H9 (cell line): ENCODE results near the gene SNX21. TPM values are rescaled to one million over a fixed set of nuclear protein-coding genes. Genes with fewer than 3 reads are reported as not detected.

ENCODE experiments used
- DNase-seq: peaks from one replicate; pipeline ENCODE4 v3.0.0-alpha.2; 2017
- H2AFZ ChIP-seq: one replicate; pipeline ENCODE4 v1.6.1; 2013; ENCODE audit warnings: mild to moderate bottlenecking, low read length, control low read depth, moderate library complexity
- H2AK5ac ChIP-seq: 2 replicates; pipeline ENCODE4 v1.6.1; 2013; ENCODE audit warnings: low read length, control low read depth, mixed read lengths; ENCODE audit not compliant: insufficient read length
- H2BK120ac ChIP-seq: one replicate; pipeline ENCODE4 v1.6.1; 2013; ENCODE audit warnings: low read depth, mild to moderate bottlenecking, low read length, control low read depth, inconsistent platforms; ENCODE audit not compliant: poor library complexity, severe bottlenecking
- H2BK12ac ChIP-seq: 2 replicates; pipeline ENCODE4 v1.6.1; 2013; ENCODE audit warnings: low read length, control low read depth, mixed read lengths, low read depth; ENCODE audit not compliant: insufficient read length
- H2BK15ac ChIP-seq: 2 replicates; pipeline ENCODE4 v1.6.1; 2013; ENCODE audit warnings: low read depth, low read length, control low read depth
- H2BK20ac ChIP-seq: one replicate; pipeline ENCODE4 v1.6.1; 2013; ENCODE audit warnings: low read depth, mild to moderate bottlenecking, low read length, control low read depth, inconsistent platforms; ENCODE audit not compliant: poor library complexity, severe bottlenecking
- H2BK5ac ChIP-seq: 2 replicates; pipeline ENCODE4 v1.6.1; 2013; ENCODE audit warnings: low read length, control low read depth, mixed read lengths; ENCODE audit not compliant: insufficient read length
- H3K14ac ChIP-seq: 2 replicates; pipeline ENCODE4 v1.6.1; 2013; ENCODE audit warnings: low read length, control low read depth; ENCODE audit not compliant: insufficient read depth
- H3K18ac ChIP-seq: 2 replicates; pipeline ENCODE4 v1.6.1; 2013; ENCODE audit warnings: low read depth, mild to moderate bottlenecking, mixed read lengths, low read length, control low read depth; ENCODE audit not compliant: insufficient read length
- H3K23ac ChIP-seq: 2 replicates; pipeline ENCODE4 v1.6.1; 2013; ENCODE audit warnings: low read length, control low read depth, mixed read lengths, low read depth; ENCODE audit not compliant: insufficient read length
- H3K23me2 ChIP-seq: 2 replicates; pipeline ENCODE4 v1.6.1; 2013; ENCODE audit warnings: low read depth, mild to moderate bottlenecking, mixed read lengths, low read length, control low read depth; ENCODE audit not compliant: insufficient read length, poor library complexity, severe bottlenecking
- H3K27ac ChIP-seq: 2 replicates; pipeline ENCODE4 v1.5.1; 2013; ENCODE audit warnings: low read length, control low read depth, mixed read lengths, low read depth; ENCODE audit not compliant: insufficient read length
- H3K27me3 ChIP-seq: 2 replicates; pipeline ENCODE4 v1.6.1; 2013; ENCODE audit warnings: low read length, control low read depth, inconsistent platforms; ENCODE audit not compliant: insufficient read depth
- H3K4ac ChIP-seq: 2 replicates; pipeline ENCODE4 v1.6.1; 2013; ENCODE audit warnings: low read depth, mild to moderate bottlenecking, control low read depth, inconsistent platforms, low read length, moderate library complexity
- H3K4me1 ChIP-seq: 2 replicates; pipeline ENCODE4 v1.6.1; 2013; ENCODE audit warnings: low read length, control low read depth, inconsistent platforms; ENCODE audit not compliant: insufficient read depth
- H3K4me2 ChIP-seq: 2 replicates; pipeline ENCODE4 v1.6.1; 2013; ENCODE audit warnings: low read length, control low read depth, mixed read lengths; ENCODE audit not compliant: insufficient read length, insufficient read depth
- H3K56ac ChIP-seq: 2 replicates; pipeline ENCODE4 v1.6.1; 2013; ENCODE audit warnings: low read depth, mild to moderate bottlenecking, mixed read lengths, low read length, control low read depth; ENCODE audit not compliant: insufficient read length
- H3K79me1 ChIP-seq: 2 replicates; pipeline ENCODE4 v1.6.1; 2013; ENCODE audit warnings: low read depth, mild to moderate bottlenecking, moderate library complexity, low read length, control low read depth, inconsistent platforms; ENCODE audit not compliant: insufficient read depth, poor library complexity, severe bottlenecking
- H3K79me2 ChIP-seq: 2 replicates; pipeline ENCODE4 v1.6.1; 2013; ENCODE audit warnings: low read length, control low read depth, inconsistent platforms; ENCODE audit not compliant: insufficient read depth
- H3K9ac ChIP-seq: 2 replicates; pipeline ENCODE4 v1.6.1; 2013; ENCODE audit warnings: low read length, control low read depth, mixed read lengths; ENCODE audit not compliant: insufficient read length; ENCODE audit errors: extremely low read depth
- H3K9me3 ChIP-seq: one replicate; pipeline ENCODE4 v1.6.1; 2013; ENCODE audit warnings: low read depth, low read length, inconsistent platforms; ENCODE audit not compliant: control insufficient read depth
- H3T11ph ChIP-seq: one replicate; pipeline ENCODE4 v1.6.1; 2013; ENCODE audit warnings: mild to moderate bottlenecking, low read length, control low read depth, inconsistent platforms
- H4K20me1 ChIP-seq: one replicate; pipeline ENCODE4 v1.6.1; 2013; ENCODE audit not compliant: control insufficient read depth, insufficient read length, insufficient read depth
- H4K5ac ChIP-seq: 2 replicates; pipeline ENCODE4 v1.6.1; 2013; ENCODE audit warnings: low read depth, mild to moderate bottlenecking, mixed read lengths, low read length, control low read depth; ENCODE audit not compliant: insufficient read length
- H4K8ac ChIP-seq: replicated peaks from 2 replicates; pipeline ENCODE4 v1.6.1; 2013; ENCODE audit warnings: low read length, control low read depth, mixed read lengths, low read depth; ENCODE audit not compliant: insufficient read length
- H4K91ac ChIP-seq: 2 replicates; pipeline ENCODE4 v1.6.1; 2013; ENCODE audit warnings: low read depth, mild to moderate bottlenecking, moderate library complexity, mixed read lengths, low read length, control low read depth; ENCODE audit not compliant: insufficient read length
- H3K27ac Mint-ChIP-seq, 3 experiments: 2 replicates in 2 of 3; 3 replicates in 1 of 3; pipeline ENCODE4 v1.8.0; 2020 to 2021; ENCODE audit warnings: mixed read lengths in 3 of 3, mild to moderate bottlenecking in 1 of 3, moderate library complexity in 1 of 3
- H3K27me3 Mint-ChIP-seq: 2 replicates; pipeline ENCODE4 v1.8.0; 2021; ENCODE audit warnings: low read depth, mild to moderate bottlenecking, moderate library complexity, mixed read lengths
- H3K36me3 Mint-ChIP-seq, 3 experiments: 2 replicates in 2 of 3; 3 replicates in 1 of 3; pipeline ENCODE4 v1.8.0; 2020 to 2021; ENCODE audit warnings: low read depth in 3 of 3, mixed read lengths in 3 of 3; ENCODE audit not compliant: insufficient read depth in 1 of 3
- H3K4me1 Mint-ChIP-seq, 2 experiments: 2 replicates each; pipeline ENCODE4 v1.8.0; 2020; ENCODE audit warnings: mixed read lengths in 2 of 2
- H3K4me3 Mint-ChIP-seq, 2 experiments: 2 replicates in 1 of 2; 3 replicates in 1 of 2; pipeline ENCODE4 v1.8.0; 2020 to 2021; ENCODE audit warnings: mild to moderate bottlenecking in 2 of 2, mixed read lengths in 2 of 2, moderate library complexity in 1 of 2
- H3K9me3 Mint-ChIP-seq, 2 experiments: 2 replicates in 1 of 2; 3 replicates in 1 of 2; pipeline ENCODE4 v1.8.0; 2020; ENCODE audit warnings: mild to moderate bottlenecking in 2 of 2, mixed read lengths in 2 of 2, moderate library complexity in 1 of 2
- CTCF ChIP-seq: fragments of 200-600 bp; sonication (generic); conservative IDR thresholded peaks from 3 replicates; pipeline ENCODE4 v1.8.0; 2021; ENCODE audit warnings: antibody characterized with exemption, mild to moderate bottlenecking
- WGBS: extraction: QIAGEN DNeasy Blood & Tissue Kit; methylation state at CpG from one replicate; pipeline ENCODE4 v1.1.7; 2013; ENCODE audit warnings: missing lambda C conversion rate, low lambda C conversion rate, mixed read lengths; ENCODE audit not compliant: insufficient read length; ENCODE audit errors: extremely low coverage; 5-methylcytosine and 5-hydroxymethylcytosine counted together
- total RNA-seq: library from RNA; stranded (reverse); gene quantifications from 2 replicates; pipeline ENCODE4 v1.2.1, GENCODE V29; 2021

SNX21 gene
- total RNA-seq, 1 experiment from 2014 or later: 20.5 TPM

- no peak overlapping the region for H2AFZ ChIP-seq
- no peak overlapping the region for H4K91ac ChIP-seq
- H3K23me2 ChIP-seq: peaks cover 5% of the 10 kb centered on the region
- no peak overlapping the region for H2BK20ac ChIP-seq
- no peaks in the 10 kb centered on the region for H3K9me3 ChIP-seq
- H3K56ac ChIP-seq: no peak overlapping the region
- Mint-ChIP-seq H3K9me3 (no peaks in the 10 kb centered on the region), H3K27me3 (no peaks in the 10 kb centered on the region), H3K36me3 (peaks cover 0 to 7% (median 2%) of the 10 kb centered on the region in 3 experiments; a peak in 3 of 7 replicates), H3K27ac (no peak overlapping the region; a peak in 1 of 7 replicates), H3K4me1 (peaks cover 26 to 29% of the 10 kb centered on the region in 2 experiments), H3K4me3 (no peak overlapping the region; a peak in 1 of 5 replicates)
- no peak overlapping the region for H3T11ph ChIP-seq
- no peak overlapping the region for H3K18ac ChIP-seq
- H2BK5ac ChIP-seq: no peak overlapping the region
- DNase-seq: no peak
- H2BK12ac ChIP-seq: no peak overlapping the region
- H3K14ac ChIP-seq: no peak overlapping the region
- no peaks in the 10 kb centered on the region for H3K27me3 ChIP-seq
- no peak overlapping the region for H4K8ac ChIP-seq
- H2AK5ac ChIP-seq: no peak overlapping the region
- H4K20me1 ChIP-seq: peaks cover 2% of the 10 kb centered on the region
- H3K4me2 ChIP-seq: no peak overlapping the region
- H2BK15ac ChIP-seq: no peak overlapping the region; the same call in 1 of the 2 replicates
- H3K27ac ChIP-seq: no peak overlapping the region
- H3K79me1 ChIP-seq: no peaks in the 10 kb centered on the region
- peaks cover 2% of the 10 kb centered on the region; the same call in 1 of the 2 replicates for H3K4me1 ChIP-seq
- H2BK120ac ChIP-seq: no peak overlapping the region
- no peak overlapping the region for H3K4ac ChIP-seq
- H3K9ac ChIP-seq: no peak overlapping the region
- H3K23ac ChIP-seq: no peak overlapping the region
- no CpG with 5 or more reads among the region's 7 CpGs for WGBS
- TF ChIP-seq CTCF: no peak
- no peak overlapping the region for H4K5ac ChIP-seq
- H3K79me2 ChIP-seq: peaks cover 3% of the 10 kb centered on the region; the same call in 1 of the 2 replicates
Observed at GRCh38 chr20:45860560-45861220, 27.1 kb downstream of the SNX21 start.
